Urinary bladder (tissue), 4 donors: ENCODE data around the gene CCDC177. TPM values are rescaled to one million over a fixed set of nuclear protein-coding genes. Genes with fewer than 3 reads are reported as not detected.
"Not testable (repeated sequence)": the region's sequence is repeated elsewhere in the genome, so short reads cannot be mapped to it uniquely, and the experiment has no call there.

Experiments
- DNase-seq: peaks from one replicate; pipeline ENCODE4 v3.0.0-alpha.2; 2015; ENCODE audit errors: extremely low spot score
- H3K27ac ChIP-seq: one replicate; pipeline ENCODE4 v1.5.1; 2013; ENCODE audit warnings: low read depth, mild to moderate bottlenecking, moderate library complexity
- H3K36me3 ChIP-seq: one replicate; pipeline ENCODE4 v1.6.1; 2013; ENCODE audit warnings: mild to moderate bottlenecking, moderate library complexity; ENCODE audit not compliant: insufficient read depth
- H3K4me1 ChIP-seq: one replicate; pipeline ENCODE4 v1.6.1; 2013; ENCODE audit warnings: mild to moderate bottlenecking, moderate library complexity; ENCODE audit not compliant: insufficient read depth
- H3K4me3 ChIP-seq: one replicate; pipeline ENCODE4 v1.5.1; 2013; ENCODE audit warnings: low read depth, low read length
- WGBS: extraction: QIAGEN DNeasy Blood & Tissue Kit; methylation state at CpG from one replicate; pipeline ENCODE4 v1.1.7; 2013; 5-methylcytosine and 5-hydroxymethylcytosine counted together
- polyA plus RNA-seq: library from polyadenylated mRNA; stranded (reverse); fragments of 200-250 nt; gene quantifications from one replicate; pipeline ENCODE4 v1.2.3, GENCODE V29; 2013
- total RNA-seq: library from RNA; depleted of rRNA; stranded (reverse); fragments of >200 nt; gene quantifications from one replicate; pipeline ENCODE4 v1.2.3, GENCODE V29; 2014
- donor health status: healthy with polysubstance abuse.
- donor health status: healthy.

The CCDC177 gene
- total and polyA plus RNA-seq, 2 donors = 0.05 TPM; not detected in 1

GRCh38 chr14:69611172-69612013, 36.7 kb upstream of the CCDC177 start, which contains the start of gene SUSD6:
SUSD6 (plus strand) TSS chr14:69611596; CDS start chr14:69658593, 46,997 bp downstream.
- Histone ChIP-seq H3K4me1 (no peaks in the 10 kb centered on the region), H3K36me3 (no peaks in the 10 kb centered on the region), H3K4me3 (peak within 1 kb of the TSS; percentile 95), H3K27ac (peak within 1 kb of the TSS; percentile 94)
- under 1% methylated on average over 105 of the region's 105 CpGs for WGBS
- no peak for DNase-seq

- Histone ChIP-seq H3K36me3 (no peaks in the 10 kb centered on the region), H3K4me3 (peak overlapping the region; percentile 95), H3K27ac (no peak overlapping the region), H3K4me1 (no peaks in the 10 kb centered on the region)
- DNase-seq = no peak
- 14% methylated on average over 8 of the region's 8 CpGs for WGBS
Measured at GRCh38 chr14:69610874-69611171, 36.2 kb upstream of the CCDC177 start.

GRCh38 chr14:69610020-69610873, 35.6 kb upstream of the CCDC177 start:
- Histone ChIP-seq H3K27ac (no peak overlapping the region), H3K36me3 (no peaks in the 10 kb centered on the region), H3K4me3 (no peak overlapping the region), H3K4me1 (no peaks in the 10 kb centered on the region)
- 50% methylated on average over 8 of the region's 8 CpGs for WGBS
- DNase-seq = no peak

- no peak for DNase-seq
- H3K27ac ChIP-seq = no peak overlapping the region
- no peaks in the 10 kb centered on the region for H3K36me3 ChIP-seq
- no peak overlapping the region for H3K4me3 ChIP-seq
- 87% methylated on average over 5 of the region's 5 CpGs for WGBS
- H3K4me1 ChIP-seq = no peaks in the 10 kb centered on the region
Measured at GRCh38 chr14:69606258-69607184, 31.9 kb upstream of the CCDC177 start.

GRCh38 chr14:69605738-69606137, 31.1 kb upstream of the CCDC177 start:
- H3K27ac ChIP-seq = no peak overlapping the region
- no peak for DNase-seq
- H3K4me3 ChIP-seq = no peak overlapping the region
- H3K36me3 ChIP-seq = no peaks in the 10 kb centered on the region
- no peaks in the 10 kb centered on the region for H3K4me1 ChIP-seq

- WGBS = 72% methylated on average over 3 of the region's 3 CpGs
- no peak overlapping the region for H3K4me3 ChIP-seq
- no peaks in the 10 kb centered on the region for H3K36me3 ChIP-seq
- H3K27ac ChIP-seq = no peak overlapping the region
- H3K4me1 ChIP-seq = no peaks in the 10 kb centered on the region
- DNase-seq = no peak
Measured at GRCh38 chr14:69600304-69600891, 25.7 kb upstream of the CCDC177 start.

- not testable (repeated sequence) for H3K27ac ChIP-seq, H3K4me1 ChIP-seq, H3K4me3 ChIP-seq, H3K36me3 ChIP-seq, DNase-seq
- WGBS = 96% methylated on average over 5 of the region's 5 CpGs
Measured at GRCh38 chr14:69599431-69599830, 24.8 kb upstream of the CCDC177 start.

- 94% methylated on average over 5 of the region's 5 CpGs for WGBS
- no peak for DNase-seq
- H3K36me3 ChIP-seq = no peaks in the 10 kb centered on the region
Measured at GRCh38 chr14:69595336-69595735, 20.7 kb upstream of the CCDC177 start.

GRCh38 chr14:69594846-69595245, 20.2 kb upstream of the CCDC177 start:
- H3K4me1 ChIP-seq = no peaks in the 10 kb centered on the region
- WGBS = 93% methylated on average over 6 of the region's 6 CpGs
- no peaks in the 10 kb centered on the region for H3K36me3 ChIP-seq
- DNase-seq = no peak
- H3K27ac ChIP-seq = no peak overlapping the region
- no peak overlapping the region for H3K4me3 ChIP-seq

More at GRCh38 chr14:69595336-69595735, 20.7 kb upstream of the CCDC177 start:
- no peaks in the 10 kb centered on the region for H3K4me1 ChIP-seq
- H3K4me3 ChIP-seq = no peak overlapping the region
- H3K27ac ChIP-seq = no peak overlapping the region

- no peaks in the 10 kb centered on the region for H3K36me3 ChIP-seq
- H3K27ac ChIP-seq = no peak overlapping the region
- WGBS = 20% methylated on average over 6 of the region's 6 CpGs
- H3K4me1 ChIP-seq = no peaks in the 10 kb centered on the region
- peak; percentile 83 for DNase-seq
- H3K4me3 ChIP-seq = no peak overlapping the region
Measured at GRCh38 chr14:69593018-69593677, 18.5 kb upstream of the CCDC177 start.

- H3K4me1 ChIP-seq = no peaks in the 10 kb centered on the region
- H3K27ac ChIP-seq = no peak overlapping the region
- WGBS = 41% methylated on average over 2 of the region's 2 CpGs
- DNase-seq = no peak
- H3K36me3 ChIP-seq = no peaks in the 10 kb centered on the region
- no peak overlapping the region for H3K4me3 ChIP-seq
Measured at GRCh38 chr14:69591317-69591716, 16.6 kb upstream of the CCDC177 start.

- Histone ChIP-seq H3K36me3 (no peaks in the 10 kb centered on the region), H3K4me3 (no peak overlapping the region), H3K4me1 (no peaks in the 10 kb centered on the region), H3K27ac (no peak overlapping the region)
- DNase-seq = no peak
- WGBS = 71% methylated on average over 8 of the region's 8 CpGs
Measured at GRCh38 chr14:69587389-69587788, 12.7 kb upstream of the CCDC177 start.
